GM12874 (cell line): ENCODE data around the gene SEC31A.

ENCODE experiments used
- CTCF ChIP-seq: IDR thresholded peaks from 2 replicates; pipeline ENCODE4 v1.5.1; 2011; ENCODE audit warnings: low read depth, mild to moderate bottlenecking, control low read depth, low read length, moderate library complexity; ENCODE audit not compliant: insufficient read depth

Gene SEC31A

GRCh38 chr4:82801910-82802521, 88.9 kb downstream of the SEC31A start:
- TF ChIP-seq CTCF, result no peak

DNA sequence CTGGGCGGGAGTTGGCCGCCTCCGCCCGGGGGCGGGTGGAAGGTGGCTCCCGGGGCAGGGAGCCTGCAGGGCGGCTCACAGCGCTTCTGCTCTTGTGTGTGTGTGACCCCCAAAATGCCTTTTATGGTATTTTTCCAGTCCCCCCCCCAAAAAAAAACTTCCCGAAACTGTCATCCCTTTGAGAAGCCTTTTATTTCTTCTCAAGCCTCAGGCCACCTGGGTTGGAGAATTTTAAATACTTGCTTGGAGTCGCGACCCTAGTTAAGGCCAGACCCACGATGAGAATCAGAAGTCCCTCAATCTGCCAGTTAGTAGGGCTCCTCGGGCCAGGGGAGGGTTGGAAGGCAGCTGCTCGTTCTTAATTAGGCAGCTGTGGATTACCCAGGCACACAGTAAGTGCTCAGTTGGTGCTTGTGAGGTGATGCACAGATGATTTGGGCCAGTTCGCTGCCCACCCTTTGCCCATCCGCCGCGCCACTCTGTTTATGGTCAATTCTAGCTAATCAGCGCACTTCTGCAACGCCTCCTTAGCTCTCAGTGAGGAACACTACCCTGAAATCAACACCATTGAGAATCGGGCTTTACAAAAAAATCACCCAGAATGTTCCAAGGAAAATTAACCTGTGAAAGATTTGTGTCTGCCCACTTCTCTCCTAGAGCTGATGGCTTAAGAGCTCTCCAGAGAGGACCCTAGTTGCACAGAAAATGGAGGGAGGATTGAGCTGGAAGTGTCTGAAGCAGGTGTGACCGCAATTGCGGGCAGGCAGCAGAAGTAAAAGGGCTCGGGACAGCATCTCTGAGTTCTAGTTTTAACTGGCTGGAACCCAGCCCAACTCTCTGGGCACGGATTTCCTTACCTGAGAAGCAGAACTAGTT, 91.7 kb downstream of the SEC31A start:
- no peak for TF ChIP-seq CTCF

DNA sequence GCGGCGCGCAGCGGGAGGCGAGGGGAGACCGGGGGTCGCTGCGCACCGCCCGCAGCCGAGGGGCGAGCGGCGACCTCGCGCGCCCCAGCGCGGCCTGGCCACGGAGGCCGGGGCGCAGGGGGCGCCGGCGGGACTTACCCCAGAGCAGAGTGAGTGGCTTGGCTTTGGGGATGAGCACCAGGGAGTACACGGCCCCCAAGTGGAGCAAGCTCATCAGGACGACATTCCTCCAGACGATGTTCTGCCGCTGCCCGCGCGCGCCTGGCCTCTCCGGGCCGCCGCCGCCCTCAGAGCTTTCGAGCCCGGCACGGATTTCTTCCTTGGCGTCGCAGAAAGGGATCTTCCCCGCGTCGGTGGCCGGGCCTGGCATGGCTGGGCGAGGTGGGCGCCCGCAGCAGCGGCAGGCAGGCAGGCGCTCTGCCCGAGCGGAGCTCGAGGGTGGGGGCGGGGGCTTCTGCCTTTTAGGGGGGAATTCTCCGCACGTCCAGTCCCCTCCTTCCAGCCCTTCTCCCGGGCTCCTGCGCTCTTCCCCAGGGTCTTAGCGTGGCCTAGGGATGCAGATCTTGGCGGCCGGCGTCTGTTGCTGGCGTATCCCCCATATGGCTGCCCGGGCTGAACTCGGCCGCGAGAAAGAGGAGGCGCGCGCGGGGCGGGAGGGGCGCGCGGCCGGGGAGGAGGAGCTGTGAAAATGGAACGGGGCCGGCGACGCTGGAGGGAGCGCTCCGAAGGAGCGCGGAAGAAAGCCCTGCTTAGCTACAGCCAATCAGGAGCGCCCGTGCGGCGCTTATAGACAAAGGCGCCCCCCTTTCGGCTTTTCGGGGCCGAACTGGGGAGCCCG, 92.6 kb downstream of the SEC31A start, which contains the start of gene SCD5:
Gene SCD5 (minus strand): TSS at position 629 of the 838 bp plus-strand sequence. CDS start 259 bp downstream, at position 370.
- no peak for TF ChIP-seq CTCF

GRCh38 chr4:82797405-82798111, 93.4 kb downstream of the SEC31A start:
- TF ChIP-seq CTCF, result no peak

DNA sequence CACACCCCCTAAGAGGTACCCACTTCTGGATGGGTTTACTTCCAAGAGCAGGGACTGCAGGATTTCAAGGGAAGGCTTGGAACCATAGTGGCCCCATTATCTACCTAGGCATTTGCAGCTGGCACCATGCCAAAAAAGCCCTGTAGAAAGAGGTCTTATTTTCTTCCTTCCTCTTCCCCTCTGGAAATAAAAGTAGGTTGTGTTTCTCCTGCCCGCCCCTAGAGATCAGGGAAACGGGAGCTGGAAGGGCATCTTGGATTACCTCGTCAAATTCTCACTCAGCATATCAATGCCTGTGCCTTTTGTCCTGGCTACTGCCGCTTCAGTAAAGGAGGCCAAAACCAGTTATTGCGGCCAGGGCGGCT, 93.9 kb downstream of the SEC31A start:
- TF ChIP-seq CTCF, result no peak

GRCh38 chr4:82792912-82793649, 97.9 kb downstream of the SEC31A start:
- no peak for TF ChIP-seq CTCF
